ENCODE data around the gene LPP.

LPP gene

DNA sequence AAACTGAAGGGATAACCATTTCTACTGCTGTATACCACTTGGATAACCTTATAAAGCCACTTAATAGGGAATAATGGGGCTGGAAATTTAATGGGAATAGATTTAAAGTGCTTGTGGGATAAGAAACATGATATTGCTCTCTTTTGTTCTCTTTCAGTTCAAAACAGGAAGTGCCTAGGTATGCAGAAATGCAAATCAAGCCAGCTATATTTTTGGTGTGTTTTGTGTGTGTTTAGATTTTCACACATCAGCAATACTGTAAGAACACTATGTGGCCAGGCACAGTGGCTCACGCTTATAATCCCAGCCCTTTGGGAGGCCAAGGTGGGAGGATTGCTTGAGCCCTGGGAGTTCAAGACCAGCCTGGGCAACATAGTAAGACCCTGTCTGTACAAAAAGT, 575.5 kb downstream of the LPP start:
- Histone ChIP-seq H3K4me1 (ENCODE audit: control insufficient read depth, low read depth, low read length) (no peaks in the 10 kb centered on the region), H3K4me3 (ENCODE audit: low read length) (no peak overlapping the region), H3K9me3 (ENCODE audit: control insufficient read depth, low read depth, low read length) (no peaks in the 10 kb centered on the region), H3K9ac (ENCODE audit: low read length) (no peak overlapping the region), H3K27ac (ENCODE audit: low read length) (no peak overlapping the region), H3K27me3 (ENCODE audit: control insufficient read depth, insufficient read depth, low read length) (no peaks in the 10 kb centered on the region), H3K36me3 (ENCODE audit: control insufficient read depth, low read depth, low read length) (no peaks in the 10 kb centered on the region)

DNA sequence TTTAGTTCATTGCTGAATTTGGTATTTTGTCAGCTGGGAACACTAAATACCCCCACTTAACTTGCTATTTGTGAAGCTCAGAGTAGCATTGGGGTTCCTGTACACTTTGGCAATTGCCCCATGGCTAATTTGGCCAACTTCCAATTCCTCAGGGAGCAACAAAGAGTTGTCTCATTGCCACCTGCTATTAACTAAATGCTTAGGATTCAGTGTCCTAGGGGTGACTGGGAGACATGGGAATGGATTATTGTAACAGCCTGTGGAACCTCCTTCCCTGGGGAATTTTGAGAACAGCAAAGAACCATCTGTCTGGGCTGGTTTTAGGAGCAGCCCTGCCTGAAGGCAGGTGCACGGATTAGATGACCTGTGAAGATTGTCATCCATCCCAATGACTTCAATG, 580.4 kb downstream of the LPP start:
- Histone ChIP-seq H3K4me3 (ENCODE audit: low read length) (no peak overlapping the region), H3K9me3 (ENCODE audit: control insufficient read depth, low read depth, low read length) (no peaks in the 10 kb centered on the region), H3K4me1 (ENCODE audit: control insufficient read depth, low read depth, low read length) (no peaks in the 10 kb centered on the region), H3K27me3 (ENCODE audit: control insufficient read depth, insufficient read depth, low read length) (no peaks in the 10 kb centered on the region), H3K36me3 (ENCODE audit: control insufficient read depth, low read depth, low read length) (no peaks in the 10 kb centered on the region), H3K27ac (ENCODE audit: low read length) (no peak overlapping the region), H3K9ac (ENCODE audit: low read length) (no peak overlapping the region)

- Histone ChIP-seq H3K4me1 (ENCODE audit: control insufficient read depth, low read depth, low read length) (no peaks in the 10 kb centered on the region), H3K9ac (ENCODE audit: low read length) (no peak overlapping the region), H3K36me3 (ENCODE audit: control insufficient read depth, low read depth, low read length) (no peaks in the 10 kb centered on the region), H3K27me3 (ENCODE audit: control insufficient read depth, insufficient read depth, low read length) (no peaks in the 10 kb centered on the region), H3K9me3 (ENCODE audit: control insufficient read depth, low read depth, low read length) (no peaks in the 10 kb centered on the region), H3K27ac (ENCODE audit: low read length) (no peak overlapping the region), H3K4me3 (ENCODE audit: low read length) (no peak overlapping the region)
These were observed 585.6 kb downstream of the LPP start for GRCh38 chr3:188739511-188739910.

GRCh38 chr3:188740010-188740409, 586.1 kb downstream of the LPP start:
- H3K36me3 ChIP-seq (ENCODE audit: control insufficient read depth, low read depth, low read length): no peaks in the 10 kb centered on the region
- H3K4me1 ChIP-seq (ENCODE audit: control insufficient read depth, low read depth, low read length): no peaks in the 10 kb centered on the region
- H3K4me3 ChIP-seq (ENCODE audit: low read length): no peak overlapping the region
- H3K27ac ChIP-seq (ENCODE audit: low read length): no peak overlapping the region
- H3K9me3 ChIP-seq (ENCODE audit: control insufficient read depth, low read depth, low read length): no peaks in the 10 kb centered on the region
- H3K27me3 ChIP-seq (ENCODE audit: control insufficient read depth, insufficient read depth, low read length): no peaks in the 10 kb centered on the region
- H3K9ac ChIP-seq (ENCODE audit: low read length): no peak overlapping the region

- Histone ChIP-seq H3K4me1 (ENCODE audit: control insufficient read depth, low read depth, low read length) (no peaks in the 10 kb centered on the region), H3K4me3 (ENCODE audit: low read length) (no peak overlapping the region), H3K9me3 (ENCODE audit: control insufficient read depth, low read depth, low read length) (no peaks in the 10 kb centered on the region), H3K9ac (ENCODE audit: low read length) (no peak overlapping the region), H3K27ac (ENCODE audit: low read length) (no peak overlapping the region), H3K36me3 (ENCODE audit: control insufficient read depth, low read depth, low read length) (no peaks in the 10 kb centered on the region), H3K27me3 (ENCODE audit: control insufficient read depth, insufficient read depth, low read length) (no peaks in the 10 kb centered on the region)
These were observed 589.0 kb downstream of the LPP start for GRCh38 chr3:188742755-188743550.

DNA sequence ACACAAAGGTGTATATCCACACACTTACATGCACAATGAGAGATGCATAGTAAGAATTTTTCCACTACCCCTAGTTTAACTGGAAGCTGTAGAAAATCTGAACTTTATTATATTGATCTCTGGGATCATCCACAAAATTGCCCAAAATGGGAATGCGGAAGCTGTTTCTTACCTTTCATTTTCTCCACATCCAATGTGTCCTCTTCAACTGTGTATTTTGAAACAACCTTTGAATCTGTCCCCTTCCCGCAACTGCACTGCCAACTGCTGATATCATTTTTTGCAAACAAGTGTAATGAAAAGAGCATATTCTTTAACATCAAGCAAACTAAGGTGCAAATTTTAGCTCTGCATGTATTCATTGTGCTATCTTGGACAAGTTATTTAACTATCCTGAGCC, 590.2 kb downstream of the LPP start:
- no peaks in the 10 kb centered on the region for H3K4me1 ChIP-seq (ENCODE audit: control insufficient read depth, low read depth, low read length)
- no peak overlapping the region for H3K27ac ChIP-seq (ENCODE audit: low read length)
- H3K9ac ChIP-seq (ENCODE audit: low read length): no peak overlapping the region
- no peak overlapping the region for H3K4me3 ChIP-seq (ENCODE audit: low read length)
- no peaks in the 10 kb centered on the region for H3K36me3 ChIP-seq (ENCODE audit: control insufficient read depth, low read depth, low read length)
- no peaks in the 10 kb centered on the region for H3K27me3 ChIP-seq (ENCODE audit: control insufficient read depth, insufficient read depth, low read length)
- H3K9me3 ChIP-seq (ENCODE audit: control insufficient read depth, low read depth, low read length): no peaks in the 10 kb centered on the region

DNA sequence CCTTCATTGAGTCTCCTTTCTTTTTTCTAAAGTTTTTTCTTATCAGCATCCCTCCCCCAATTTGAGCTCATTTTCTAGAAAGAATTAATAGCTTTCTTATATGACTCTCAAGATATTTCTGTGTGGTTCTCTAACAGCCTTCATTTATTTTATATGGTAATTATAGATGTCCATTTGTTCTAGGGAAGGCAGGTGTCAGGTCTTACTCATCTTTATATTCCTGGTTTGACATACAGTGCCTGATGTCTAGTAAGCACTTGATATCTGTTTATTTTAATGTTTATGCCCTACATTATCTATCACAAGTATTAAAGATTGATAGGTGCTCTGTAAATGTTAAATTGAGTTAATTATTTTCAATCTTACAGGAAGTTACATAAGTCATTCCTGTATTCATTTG, 591.1 kb downstream of the LPP start:
- Histone ChIP-seq H3K4me3 (ENCODE audit: low read length) (no peak overlapping the region), H3K27ac (ENCODE audit: low read length) (no peak overlapping the region), H3K27me3 (ENCODE audit: control insufficient read depth, insufficient read depth, low read length) (no peaks in the 10 kb centered on the region), H3K9ac (ENCODE audit: low read length) (no peak overlapping the region), H3K4me1 (ENCODE audit: control insufficient read depth, low read depth, low read length) (no peaks in the 10 kb centered on the region), H3K36me3 (ENCODE audit: control insufficient read depth, low read depth, low read length) (no peaks in the 10 kb centered on the region), H3K9me3 (ENCODE audit: control insufficient read depth, low read depth, low read length) (no peaks in the 10 kb centered on the region)

DNA sequence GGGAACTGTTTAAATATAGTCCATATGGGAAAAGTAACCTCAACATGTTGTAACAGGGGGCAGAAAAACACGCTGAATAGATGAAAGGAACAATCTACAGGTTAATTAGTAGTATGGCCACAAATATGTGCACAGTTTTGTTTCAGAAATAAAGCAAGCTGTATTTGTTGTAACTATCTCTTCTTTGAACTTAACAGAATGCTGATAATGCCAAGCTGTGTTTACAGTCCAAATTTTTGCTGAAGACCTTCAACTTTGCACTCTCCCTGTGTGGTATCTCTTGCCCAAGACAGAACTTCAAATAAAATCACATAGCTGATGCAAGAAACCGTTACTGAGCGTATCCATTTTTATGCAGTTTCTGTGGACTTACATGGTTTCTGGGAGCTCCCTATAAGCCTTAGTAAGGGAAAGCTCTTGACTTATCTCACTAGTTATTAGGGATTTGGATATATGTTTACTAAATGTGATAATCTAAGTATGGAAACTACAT, 592.4 kb downstream of the LPP start:
- H3K9ac ChIP-seq (ENCODE audit: low read length): no peak overlapping the region
- no peaks in the 10 kb centered on the region for H3K4me1 ChIP-seq (ENCODE audit: control insufficient read depth, low read depth, low read length)
- no peak overlapping the region for H3K4me3 ChIP-seq (ENCODE audit: low read length)
- no peak overlapping the region for H3K27ac ChIP-seq (ENCODE audit: low read length)
- H3K9me3 ChIP-seq (ENCODE audit: control insufficient read depth, low read depth, low read length): no peaks in the 10 kb centered on the region
- no peaks in the 10 kb centered on the region for H3K27me3 ChIP-seq (ENCODE audit: control insufficient read depth, insufficient read depth, low read length)
- H3K36me3 ChIP-seq (ENCODE audit: control insufficient read depth, low read depth, low read length): no peaks in the 10 kb centered on the region

DNA sequence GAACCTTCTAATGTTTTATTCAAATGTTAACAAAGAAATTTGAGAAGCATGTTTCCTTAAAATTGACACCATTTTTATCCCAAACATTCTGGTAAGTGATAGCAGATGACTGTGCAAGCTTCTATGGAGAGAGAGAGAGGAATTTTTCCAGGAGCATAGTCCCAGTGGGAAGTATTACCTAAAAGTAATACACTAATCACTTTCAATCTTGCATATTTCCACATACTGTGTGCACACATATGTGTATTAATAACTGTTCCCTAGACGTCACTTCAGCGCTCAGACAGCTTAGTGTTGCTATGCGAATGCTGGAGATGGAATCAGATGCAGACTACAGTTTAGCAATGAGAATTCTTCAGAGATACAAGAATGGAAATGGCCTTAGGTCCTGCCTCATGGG, 593.5 kb downstream of the LPP start:
- no peak overlapping the region for H3K4me3 ChIP-seq (ENCODE audit: low read length)
- no peaks in the 10 kb centered on the region for H3K4me1 ChIP-seq (ENCODE audit: control insufficient read depth, low read depth, low read length)
- H3K27ac ChIP-seq (ENCODE audit: low read length): no peak overlapping the region
- H3K9ac ChIP-seq (ENCODE audit: low read length): no peak overlapping the region
- H3K36me3 ChIP-seq (ENCODE audit: control insufficient read depth, low read depth, low read length): no peaks in the 10 kb centered on the region
- no peaks in the 10 kb centered on the region for H3K9me3 ChIP-seq (ENCODE audit: control insufficient read depth, low read depth, low read length)
- H3K27me3 ChIP-seq (ENCODE audit: control insufficient read depth, insufficient read depth, low read length): no peaks in the 10 kb centered on the region

GRCh38 chr3:188749010-188749617, 595.2 kb downstream of the LPP start:
- Histone ChIP-seq H3K36me3 (ENCODE audit: control insufficient read depth, low read depth, low read length) (no peaks in the 10 kb centered on the region), H3K4me1 (ENCODE audit: control insufficient read depth, low read depth, low read length) (no peaks in the 10 kb centered on the region), H3K27ac (ENCODE audit: low read length) (no peak overlapping the region), H3K4me3 (ENCODE audit: low read length) (no peak overlapping the region), H3K9me3 (ENCODE audit: control insufficient read depth, low read depth, low read length) (no peaks in the 10 kb centered on the region), H3K27me3 (ENCODE audit: control insufficient read depth, insufficient read depth, low read length) (no peaks in the 10 kb centered on the region), H3K9ac (ENCODE audit: low read length) (no peak overlapping the region)

DNA sequence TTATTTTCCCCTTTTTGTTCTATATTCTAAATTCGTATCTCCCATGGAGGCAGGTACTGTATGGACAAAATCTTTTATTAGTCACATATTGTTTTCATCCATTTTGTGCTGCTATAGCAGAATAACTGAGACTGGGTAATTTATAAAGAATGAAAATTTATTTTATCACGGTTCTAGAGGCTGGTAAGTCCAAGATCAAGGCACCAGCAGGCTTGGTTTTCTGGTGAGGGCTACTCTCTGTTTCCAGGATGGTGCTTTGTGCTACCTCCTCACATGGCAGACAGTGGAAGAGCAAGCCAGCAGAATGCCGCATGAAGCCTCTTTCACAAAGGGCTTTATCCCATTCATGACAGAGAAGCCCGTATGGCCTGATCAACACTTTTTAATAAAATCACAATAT, 595.9 kb downstream of the LPP start:
- no peaks in the 10 kb centered on the region for H3K9me3 ChIP-seq (ENCODE audit: control insufficient read depth, low read depth, low read length)
- no peak overlapping the region for H3K27ac ChIP-seq (ENCODE audit: low read length)
- H3K36me3 ChIP-seq (ENCODE audit: control insufficient read depth, low read depth, low read length): no peaks in the 10 kb centered on the region
- no peak overlapping the region for H3K9ac ChIP-seq (ENCODE audit: low read length)
- H3K4me1 ChIP-seq (ENCODE audit: control insufficient read depth, low read depth, low read length): no peaks in the 10 kb centered on the region
- no peak overlapping the region for H3K4me3 ChIP-seq (ENCODE audit: low read length)
- no peaks in the 10 kb centered on the region for H3K27me3 ChIP-seq (ENCODE audit: control insufficient read depth, insufficient read depth, low read length)

GRCh38 chr3:188750617-188751016, 596.7 kb downstream of the LPP start:
- H3K9me3 ChIP-seq (ENCODE audit: control insufficient read depth, low read depth, low read length): no peaks in the 10 kb centered on the region

More at GRCh38 chr3:188750617-188751016, 596.7 kb downstream of the LPP start:
- Histone ChIP-seq H3K4me1 (ENCODE audit: control insufficient read depth, low read depth, low read length) (no peaks in the 10 kb centered on the region), H3K27me3 (ENCODE audit: control insufficient read depth, insufficient read depth, low read length) (no peaks in the 10 kb centered on the region), H3K27ac (ENCODE audit: low read length) (no peak overlapping the region), H3K4me3 (ENCODE audit: low read length) (no peak overlapping the region), H3K9ac (ENCODE audit: low read length) (no peak overlapping the region), H3K36me3 (ENCODE audit: control insufficient read depth, low read depth, low read length) (no peaks in the 10 kb centered on the region)

Measured in iPS-18a (cell line).